H1 (cell line): ENCODE measurements around the gene CGN. TPM values are rescaled to one million over a fixed set of nuclear protein-coding genes. Genes with fewer than 3 reads are reported as not detected.

Experiments used
- TAF7 ChIP-seq: optimal IDR thresholded peaks from 2 replicates; pipeline ENCODE3; 2011; ENCODE audit warnings: low read depth, mild to moderate bottlenecking, inconsistent platforms, low read length, moderate library complexity, borderline replicate concordance
- polyA plus RNA-seq, 7 experiments: library from polyadenylated mRNA; depleted of rRNA in 3 of 7; stranded (reverse) in 5 of 7; unstranded in 2 of 7; fragments of >200 nt in 5 of 7; fragments of 200-250 nt in 2 of 7; gene quantifications; 1 replicate in 5 of 7; 2 replicates in 1 of 7; 4 replicates in 1 of 7; pipeline versions ENCODE4 v1.2.1 to v1.2.3, GENCODE V29; 2011 to 2013; ENCODE audit warnings: missing spikeins in 2 of 7, mixed read lengths in 2 of 7
- total RNA-seq: library from RNA; stranded (reverse); fragmentation: NEBNext Ultra II Directional; extraction: Animal tissue kit (Norgen Biotek cat#: 25700); gene quantifications from 2 replicates; pipeline ENCODE4 v1.2.1, GENCODE V29; 2021

CGN gene
- total and polyA plus RNA-seq, 2 of the 8 experiments (the other 6 are each of a cell fraction or from before 2014, with no cell fraction given) = 15.9 to 52.7 TPM

DNA sequence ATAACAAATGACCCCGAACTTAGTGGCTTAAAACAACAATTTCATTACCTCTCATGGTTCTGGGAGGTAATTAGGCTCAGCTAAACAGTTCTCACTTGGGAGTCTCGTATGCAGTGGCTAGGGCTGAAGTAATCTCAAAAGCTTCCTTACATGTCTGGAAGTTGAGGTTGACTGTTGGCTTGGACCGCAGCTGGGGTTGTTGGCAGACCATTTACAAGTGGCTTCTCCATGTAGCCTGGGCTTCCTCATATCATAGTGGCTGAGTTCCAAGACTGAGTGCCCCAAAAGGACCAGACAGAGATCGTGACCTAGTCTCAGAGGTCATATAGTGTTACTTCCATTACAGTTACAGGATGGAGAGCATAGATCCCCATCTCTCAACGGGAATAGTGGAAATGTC is 49.5 kb upstream of the CGN start (continued):
- TF ChIP-seq TAF7 = no peak
